ENCODE data around the gene RNFT2.

The RNFT2 gene

DNA sequence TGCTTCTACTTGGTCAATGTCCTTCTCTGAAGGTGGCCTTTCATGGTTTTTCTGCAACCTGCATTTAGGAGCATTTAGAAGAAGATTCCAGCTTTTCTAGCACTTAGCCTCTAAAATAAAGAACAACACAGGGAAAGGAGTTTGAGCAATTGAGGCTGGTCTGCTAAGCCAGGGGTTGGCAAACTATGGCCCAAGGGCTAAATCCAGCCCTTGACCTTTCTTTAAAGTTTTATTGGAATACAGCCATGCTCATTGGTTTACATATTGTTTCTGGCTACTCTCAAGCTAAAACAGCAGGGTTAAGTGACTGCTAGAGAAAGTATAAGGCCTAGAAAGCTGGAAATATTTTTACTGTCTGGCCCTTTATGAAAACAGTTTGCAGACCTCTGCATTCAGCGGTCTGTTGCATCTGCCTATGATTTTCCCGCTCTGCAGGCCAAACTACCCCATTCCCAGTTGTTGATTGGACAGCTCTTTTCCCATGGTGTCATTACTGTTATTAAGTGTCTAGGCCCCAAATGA lies 39.5 kb upstream of the RNFT2 start:
- Mint-ChIP-seq H3K36me3 (ENCODE audit: low read depth) (no peaks in the 10 kb centered on the region), H3K27ac (no peak overlapping the region), H3K4me1 (ENCODE audit: low read depth) (peaks cover 25% of the 10 kb centered on the region), H3K27me3 (peaks cover 17% of the 10 kb centered on the region), H3K9me3 (no peaks in the 10 kb centered on the region), H3K4me3 (no peak overlapping the region)
- intact Hi-C loops (cut with micrococcal nuclease): no loop called here

DNA sequence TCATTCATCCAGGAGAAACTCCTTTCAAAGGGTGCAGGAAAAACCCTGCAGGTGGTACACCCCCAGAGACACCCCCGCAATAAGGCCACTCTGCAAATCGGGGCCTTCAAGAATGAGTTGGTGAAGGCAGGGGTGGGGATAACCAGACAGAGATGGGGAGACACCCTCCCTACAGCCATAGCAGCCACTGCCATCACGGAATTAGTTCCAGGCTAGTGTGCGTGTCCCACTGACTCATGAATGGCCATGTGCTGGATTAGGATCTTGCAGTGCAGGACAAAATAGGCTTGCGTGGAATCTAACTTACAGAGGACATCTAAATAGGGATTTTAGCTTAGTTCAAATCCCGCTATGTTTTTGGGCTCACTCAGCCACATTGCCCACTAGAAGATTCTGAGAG lies 38.0 kb upstream of the RNFT2 start:
- H3K36me3 Mint-ChIP-seq (ENCODE audit: low read depth): no peaks in the 10 kb centered on the region
- H3K9me3 Mint-ChIP-seq: no peaks in the 10 kb centered on the region
- H3K4me1 Mint-ChIP-seq (ENCODE audit: low read depth): peaks cover 11% of the 10 kb centered on the region
- H3K27me3 Mint-ChIP-seq: peaks cover 4% of the 10 kb centered on the region
- H3K4me3 Mint-ChIP-seq: no peak overlapping the region
- H3K27ac Mint-ChIP-seq: no peak overlapping the region
- intact Hi-C loops (cut with micrococcal nuclease): no loop called here

DNA sequence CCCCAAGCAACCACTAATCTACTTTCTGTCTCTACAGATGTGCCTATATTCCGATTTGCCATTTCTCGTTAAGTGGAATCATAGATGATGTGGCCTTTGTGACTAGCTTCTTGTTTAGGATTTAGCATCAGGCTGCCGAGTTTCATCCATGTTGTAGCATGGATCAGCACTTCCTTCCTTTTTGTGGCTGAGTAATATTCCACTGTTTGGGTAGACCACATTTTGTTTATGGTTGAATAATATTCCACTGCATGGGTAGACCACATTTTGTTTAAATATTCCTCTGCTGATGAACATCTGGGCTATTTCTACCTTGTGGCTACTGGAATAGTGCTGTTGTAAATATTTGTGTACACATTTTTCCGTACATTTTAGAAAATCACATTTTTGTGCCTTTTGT lies 36.7 kb upstream of the RNFT2 start:
- H3K36me3 Mint-ChIP-seq (ENCODE audit: low read depth): no peaks in the 10 kb centered on the region

DNA sequence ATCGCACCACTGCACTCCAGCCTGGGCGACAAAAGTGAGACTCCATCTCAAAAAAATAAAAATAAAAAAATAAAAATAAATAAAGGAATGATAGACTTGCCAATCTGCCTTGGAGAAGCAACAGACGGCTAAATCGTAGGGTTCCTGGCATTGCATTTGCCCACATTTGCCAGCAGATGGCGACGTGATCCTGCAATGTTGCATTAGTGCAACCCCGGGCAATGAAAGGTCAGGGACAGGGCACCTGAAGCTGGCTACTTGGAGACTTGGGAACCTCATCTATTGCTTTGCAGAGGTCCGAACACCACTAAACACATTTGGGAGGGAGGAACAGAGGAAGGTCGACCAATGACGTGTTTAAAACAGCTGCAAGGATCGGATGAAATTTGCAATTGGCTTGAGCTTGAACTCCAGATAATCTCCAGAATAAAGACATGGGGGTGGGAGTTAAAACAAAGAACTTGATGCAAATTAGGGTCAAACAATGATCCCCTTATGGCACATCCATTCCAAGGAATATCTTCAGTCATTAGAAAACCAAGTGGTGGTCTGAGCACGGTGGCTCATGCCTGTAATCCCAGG lies 34.8 kb upstream of the RNFT2 start:
- H3K4me3 Mint-ChIP-seq: no peak overlapping the region
- peaks cover 5% of the 10 kb centered on the region for H3K4me1 Mint-ChIP-seq (ENCODE audit: low read depth)
- H3K27ac Mint-ChIP-seq: no peak overlapping the region
- peaks cover under 1% of the 10 kb centered on the region for H3K27me3 Mint-ChIP-seq
- intact Hi-C loops (cut with micrococcal nuclease): no loop called here
- H3K36me3 Mint-ChIP-seq (ENCODE audit: low read depth): no peaks in the 10 kb centered on the region
- H3K9me3 Mint-ChIP-seq: no peaks in the 10 kb centered on the region

More for the DNA sequence above, 36.7 kb upstream of the RNFT2 start:
- no peaks in the 10 kb centered on the region for H3K27me3 Mint-ChIP-seq
- no peaks in the 10 kb centered on the region for H3K9me3 Mint-ChIP-seq
- intact Hi-C loops (cut with micrococcal nuclease): no loop called here
- H3K4me3 Mint-ChIP-seq: no peak overlapping the region
- no peak overlapping the region for H3K27ac Mint-ChIP-seq
- peaks cover 5% of the 10 kb centered on the region for H3K4me1 Mint-ChIP-seq (ENCODE audit: low read depth)

DNA sequence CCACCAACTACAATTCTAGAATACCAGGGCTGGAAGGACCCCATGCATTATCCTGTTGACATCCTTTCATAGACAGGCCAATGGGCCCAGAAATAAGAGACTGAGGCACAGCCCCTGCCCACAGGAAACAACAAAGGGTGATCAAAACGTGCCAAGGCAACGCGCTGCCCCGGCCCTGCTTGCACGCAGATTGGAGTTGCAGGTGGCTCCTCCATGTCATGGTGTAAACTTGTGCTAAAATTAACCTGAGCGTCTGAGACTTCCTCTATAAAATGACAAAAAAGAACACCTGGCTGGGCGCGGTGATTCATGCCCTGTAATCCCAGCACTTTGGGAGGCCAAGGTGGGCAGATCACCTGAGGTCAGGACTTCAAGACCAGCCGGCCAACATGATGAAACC lies 30.4 kb upstream of the RNFT2 start:
- peaks cover 26% of the 10 kb centered on the region for H3K27me3 Mint-ChIP-seq
- intact Hi-C loops (cut with micrococcal nuclease): loop anchor here (2.0 kb wide), 1 partner anchor 709 kb away; no protein-coding TSS in a partner anchor
- H3K27ac Mint-ChIP-seq: no peak overlapping the region
- H3K4me3 Mint-ChIP-seq: no peak overlapping the region
- H3K4me1 Mint-ChIP-seq (ENCODE audit: low read depth): peaks cover 15% of the 10 kb centered on the region
- no peaks in the 10 kb centered on the region for H3K9me3 Mint-ChIP-seq
- peaks cover 9% of the 10 kb centered on the region for H3K36me3 Mint-ChIP-seq (ENCODE audit: low read depth)

DNA sequence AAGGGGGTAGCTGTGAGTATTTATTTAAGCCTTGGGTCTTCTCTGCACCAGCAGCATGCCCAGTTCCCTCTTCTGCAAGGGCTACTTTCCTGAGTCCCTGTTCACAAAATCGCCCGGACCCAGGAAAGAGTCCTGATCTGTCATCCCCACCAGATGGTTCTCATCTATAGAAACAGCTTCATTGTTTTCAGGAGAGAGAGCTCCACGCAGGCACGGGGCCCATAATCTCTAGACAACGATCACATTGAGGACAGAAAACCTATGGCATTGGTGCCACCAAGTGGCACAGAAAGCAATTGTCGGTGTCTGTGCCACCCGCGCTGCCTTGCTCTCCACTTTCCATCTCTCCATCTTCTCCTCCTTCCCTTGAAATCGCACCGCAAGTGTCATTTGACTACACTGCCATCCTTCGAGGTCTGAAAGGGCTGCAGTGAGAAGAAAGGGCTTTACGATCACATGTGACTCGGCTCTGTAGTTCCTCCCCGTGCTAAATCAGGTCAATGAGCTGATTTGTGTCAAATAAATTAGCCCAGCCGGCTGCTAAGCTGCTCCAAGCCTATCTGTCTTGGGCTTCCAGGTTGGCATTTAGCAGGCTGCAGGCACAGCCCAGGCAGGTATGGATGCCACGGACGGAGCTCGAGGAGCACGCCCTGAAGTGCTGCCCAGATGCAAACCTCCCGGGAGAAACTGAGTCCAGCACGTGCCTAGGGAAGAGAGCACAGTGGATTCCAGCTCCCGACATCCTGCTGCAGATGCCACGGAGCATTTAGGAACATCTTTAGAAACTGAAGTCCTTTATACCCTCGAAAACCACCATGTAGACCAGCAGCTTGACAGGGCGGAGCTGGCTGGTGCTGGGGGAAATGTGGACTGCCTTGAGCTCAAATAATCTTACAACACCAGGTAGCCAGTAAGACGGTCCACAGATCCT lies 29.0 kb upstream of the RNFT2 start:
- Mint-ChIP-seq H3K9me3 (no peaks in the 10 kb centered on the region), H3K4me3 (peak overlapping the region; percentile 50), H3K36me3 (ENCODE audit: low read depth) (peaks cover 18% of the 10 kb centered on the region), H3K27ac (no peak overlapping the region), H3K27me3 (peaks cover 26% of the 10 kb centered on the region), H3K4me1 (ENCODE audit: low read depth) (peaks cover 10% of the 10 kb centered on the region)
- intact Hi-C loops (cut with micrococcal nuclease): loop anchor here (2.0 kb wide), 1 partner anchor 710 kb away; no protein-coding TSS in a partner anchor

DNA sequence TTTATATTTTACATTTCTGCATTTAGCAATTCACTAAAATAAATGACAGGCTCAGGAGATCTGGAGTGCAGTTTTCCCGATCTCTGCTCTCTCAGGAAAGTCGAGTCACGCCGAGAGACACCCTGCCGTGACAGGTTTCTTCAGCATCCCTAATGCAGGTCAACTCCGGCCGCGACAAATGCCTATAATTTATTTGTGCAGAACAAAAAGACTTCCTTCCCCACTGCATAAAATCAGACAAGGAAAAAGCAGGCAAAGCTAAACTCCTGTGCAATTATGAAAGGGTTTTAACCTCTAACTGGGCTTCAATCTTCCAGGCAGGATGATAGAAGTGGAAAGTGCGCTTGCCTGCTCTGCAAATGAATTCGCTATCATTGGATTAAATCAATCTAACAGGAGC lies 28.3 kb upstream of the RNFT2 start:
- H3K36me3 Mint-ChIP-seq (ENCODE audit: low read depth): peaks cover 25% of the 10 kb centered on the region
- peaks cover 26% of the 10 kb centered on the region for H3K27me3 Mint-ChIP-seq

DNA sequence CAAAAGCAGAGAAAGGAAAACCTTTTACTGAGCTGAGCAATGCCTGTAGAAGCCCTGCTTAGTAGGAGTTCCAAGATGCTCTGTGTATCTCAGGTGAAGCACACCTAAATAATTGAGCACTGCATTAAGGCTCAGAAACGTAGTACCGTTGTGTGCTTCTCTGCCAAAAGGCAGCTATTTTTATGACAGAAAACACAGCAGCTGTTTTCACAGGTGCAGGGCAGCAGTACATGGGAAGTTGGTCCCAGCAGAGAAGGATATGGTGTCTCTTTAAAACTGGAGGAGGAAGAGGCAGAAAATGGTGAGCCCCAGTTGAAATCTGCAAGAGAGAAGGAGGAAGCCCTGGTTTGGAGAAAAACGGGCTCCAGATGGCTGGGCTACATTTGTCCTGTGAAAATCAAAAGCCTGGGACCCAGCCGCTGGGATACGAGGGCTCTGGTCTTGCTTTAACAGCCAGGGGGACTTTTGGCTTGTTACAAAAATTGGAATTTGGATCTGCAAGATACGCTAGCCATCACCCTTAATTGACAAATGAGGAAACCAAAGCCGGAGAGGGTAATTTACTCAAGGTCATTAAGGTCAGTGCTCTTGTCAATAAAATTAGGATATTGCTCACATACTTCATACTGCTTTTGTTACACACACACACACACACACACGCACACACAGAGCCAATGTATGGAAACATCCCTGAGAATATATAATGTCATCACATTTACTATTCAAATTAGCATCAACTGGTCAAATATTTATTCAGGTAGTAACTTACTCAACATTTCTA lies 27.6 kb upstream of the RNFT2 start:
- Mint-ChIP-seq H3K4me3 (no peak overlapping the region), H3K9me3 (no peaks in the 10 kb centered on the region), H3K36me3 (ENCODE audit: low read depth) (peaks cover 32% of the 10 kb centered on the region), H3K4me1 (ENCODE audit: low read depth) (peaks cover 10% of the 10 kb centered on the region), H3K27me3 (peaks cover 26% of the 10 kb centered on the region), H3K27ac (no peak overlapping the region)
- intact Hi-C loops (cut with micrococcal nuclease): no loop called here

More for the DNA sequence above, 28.3 kb upstream of the RNFT2 start:
- no peaks in the 10 kb centered on the region for H3K9me3 Mint-ChIP-seq
- peaks cover 10% of the 10 kb centered on the region for H3K4me1 Mint-ChIP-seq (ENCODE audit: low read depth)
- no peak overlapping the region for H3K27ac Mint-ChIP-seq
- intact Hi-C loops (cut with micrococcal nuclease): loop anchor here (2.0 kb wide), 1 partner anchor 711 kb away; no protein-coding TSS in a partner anchor
- no peak overlapping the region for H3K4me3 Mint-ChIP-seq

DNA sequence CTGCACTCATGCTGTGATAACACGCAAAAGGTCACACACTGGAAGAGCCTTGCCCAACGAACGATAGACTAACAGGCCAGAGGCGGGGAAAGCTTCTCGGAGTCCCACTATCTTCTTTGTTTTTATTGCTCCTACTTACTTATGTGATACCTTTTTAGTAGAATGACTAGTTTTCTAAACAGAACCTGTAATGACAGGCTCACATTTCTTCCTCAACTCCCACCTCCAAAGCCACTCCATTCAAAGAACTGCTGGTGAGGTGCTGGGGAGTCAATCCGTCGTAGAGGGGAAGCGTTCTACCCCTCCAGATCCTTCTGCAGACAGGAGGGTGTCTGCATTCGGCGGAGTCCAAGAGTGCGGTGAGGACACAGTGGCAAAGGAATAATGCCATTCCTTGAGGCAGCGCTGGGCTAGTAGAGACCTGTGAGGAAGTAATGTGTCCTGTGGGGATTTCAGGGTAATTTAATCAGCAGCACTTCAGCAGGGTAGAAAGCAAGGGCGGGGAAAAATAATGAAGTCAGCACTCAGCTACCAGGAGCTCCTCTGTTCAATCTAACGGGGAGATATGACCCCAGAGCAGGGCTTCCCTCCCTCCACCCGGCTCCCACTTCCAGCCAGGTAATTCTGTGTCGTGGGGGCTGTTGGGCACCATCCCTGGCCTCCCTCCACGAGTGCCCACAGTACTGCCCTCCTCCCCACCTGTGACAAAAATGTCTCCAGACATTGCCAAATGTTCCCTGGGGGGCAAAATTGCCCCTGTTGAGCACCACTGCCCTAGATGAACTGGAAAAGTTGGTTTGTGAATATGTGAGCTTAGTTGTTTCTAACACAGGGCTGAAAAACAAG lies 25.4 kb upstream of the RNFT2 start:
- Mint-ChIP-seq H3K27me3 (peaks cover 26% of the 10 kb centered on the region), H3K4me1 (ENCODE audit: low read depth) (peaks cover 10% of the 10 kb centered on the region), H3K4me3 (no peak overlapping the region), H3K27ac (no peak overlapping the region), H3K36me3 (ENCODE audit: low read depth) (peaks cover 54% of the 10 kb centered on the region), H3K9me3 (no peaks in the 10 kb centered on the region)
- intact Hi-C loops (cut with micrococcal nuclease): no loop called here

DNA sequence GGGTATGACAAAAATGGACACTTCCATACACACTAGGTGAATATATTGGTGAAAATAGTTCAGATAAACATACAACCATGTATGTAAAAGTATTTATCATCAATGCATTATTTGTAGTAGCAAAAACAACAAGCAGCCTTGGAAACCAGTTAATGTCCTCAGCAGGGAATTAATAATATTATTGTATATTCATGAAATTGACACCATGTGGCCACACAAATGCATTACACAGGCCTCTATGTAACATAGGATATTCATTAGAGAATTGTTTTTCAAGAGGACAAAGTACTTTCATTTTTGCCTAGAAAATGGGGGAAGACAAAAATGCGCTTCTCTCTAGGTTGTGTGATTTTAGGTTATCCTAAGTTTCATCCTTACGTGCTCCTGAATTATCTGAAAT lies 24.6 kb upstream of the RNFT2 start:
- Mint-ChIP-seq H3K27ac (no peak overlapping the region), H3K27me3 (peaks cover 24% of the 10 kb centered on the region), H3K4me3 (no peak overlapping the region), H3K4me1 (ENCODE audit: low read depth) (peaks cover 8% of the 10 kb centered on the region), H3K9me3 (no peaks in the 10 kb centered on the region), H3K36me3 (ENCODE audit: low read depth) (peaks cover 62% of the 10 kb centered on the region)
- intact Hi-C loops (cut with micrococcal nuclease): no loop called here

DNA sequence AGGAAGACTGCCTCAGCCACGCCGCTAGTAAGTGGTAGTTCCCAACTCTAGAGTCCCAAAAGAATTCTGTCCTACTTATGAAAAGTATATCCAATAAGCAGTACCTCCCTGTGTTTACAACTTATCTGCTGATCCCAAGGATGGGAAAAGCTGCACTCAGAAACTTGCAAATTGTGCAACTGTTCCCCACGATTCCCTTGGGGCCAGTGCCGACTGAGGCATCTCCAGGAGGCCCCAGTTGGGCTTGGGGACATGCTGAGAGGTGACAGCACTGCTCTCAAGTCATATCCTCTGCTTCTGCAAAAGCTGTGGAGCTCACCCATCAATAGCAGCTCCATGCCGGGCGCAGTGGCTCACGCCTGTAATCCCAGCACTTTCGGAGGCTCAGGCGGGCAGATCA lies 23.9 kb upstream of the RNFT2 start:
- H3K36me3 Mint-ChIP-seq (ENCODE audit: low read depth): peaks cover 69% of the 10 kb centered on the region

DNA sequence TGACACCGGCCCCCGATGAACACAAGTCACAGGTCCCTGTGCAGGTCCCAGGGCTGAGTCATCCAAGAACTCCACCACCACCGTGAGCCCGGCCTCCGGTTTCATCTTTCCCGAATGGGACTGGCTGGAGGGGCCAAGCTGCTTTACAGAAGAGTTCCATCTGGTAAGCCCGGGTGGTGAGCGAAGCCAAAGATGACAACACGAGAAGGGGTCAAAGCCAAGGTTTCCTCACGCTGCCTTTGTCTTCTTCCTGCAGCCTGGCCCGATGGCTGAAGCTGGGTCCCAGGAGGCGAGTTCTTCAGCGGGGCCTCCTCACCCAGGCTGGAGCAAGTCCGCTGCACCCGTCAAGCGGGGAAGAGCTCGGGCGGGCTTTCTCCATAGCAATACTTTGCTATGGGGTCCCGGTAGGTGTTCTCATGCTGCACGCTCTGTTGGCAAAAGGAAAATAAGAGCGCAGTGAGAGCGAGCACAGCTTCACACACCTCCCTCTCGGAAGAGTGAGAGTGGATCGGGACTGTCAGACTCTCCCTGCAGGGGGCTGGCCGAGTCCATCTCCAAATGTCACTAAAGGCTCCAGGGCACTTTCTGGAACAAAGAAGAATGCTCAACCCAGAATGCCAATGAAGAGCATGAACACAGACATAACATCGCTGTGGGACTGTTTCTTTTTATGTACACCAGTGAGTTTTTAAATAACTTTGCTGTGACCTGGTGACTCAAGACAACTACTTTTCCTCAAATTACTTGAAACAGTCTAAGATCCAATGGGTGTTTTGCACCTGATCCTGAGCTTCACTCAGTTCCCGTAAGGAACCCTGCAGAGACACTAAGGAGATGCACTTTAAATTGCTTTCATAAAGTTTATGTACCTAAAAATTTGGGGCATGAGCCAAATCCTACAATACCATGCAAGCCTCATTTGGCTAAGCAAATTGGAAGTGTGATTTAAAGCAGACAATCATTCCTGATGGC lies 20.4 kb upstream of the RNFT2 start:
- intact Hi-C loops (cut with micrococcal nuclease): no loop called here
- Mint-ChIP-seq H3K27me3 (no peaks in the 10 kb centered on the region), H3K9me3 (no peaks in the 10 kb centered on the region), H3K36me3 (ENCODE audit: low read depth) (peaks cover 96% of the 10 kb centered on the region), H3K27ac (no peak overlapping the region), H3K4me3 (no peak overlapping the region), H3K4me1 (ENCODE audit: low read depth) (no peaks in the 10 kb centered on the region)

More for the DNA sequence above, 23.9 kb upstream of the RNFT2 start:
- intact Hi-C loops (cut with micrococcal nuclease): no loop called here
- H3K27me3 Mint-ChIP-seq: peaks cover 17% of the 10 kb centered on the region
- no peak overlapping the region for H3K4me3 Mint-ChIP-seq
- peaks cover 1% of the 10 kb centered on the region for H3K4me1 Mint-ChIP-seq (ENCODE audit: low read depth)
- H3K9me3 Mint-ChIP-seq: no peaks in the 10 kb centered on the region
- H3K27ac Mint-ChIP-seq: no peak overlapping the region

Measured in dendritic cell treated with granulocyte-macrophage colony-stimulating factor and Interleukin-4, amounts not matched to agents 40 ng/mL and 50 ng/mL, for 4 days (primary cell).